Effector memory CD4-positive, alpha-beta T cell (primary cell): ENCODE results near the gene CDH23.

Source experiments
- DNase-seq, 3 donors: peaks; one replicate each; pipeline ENCODE4 v3.0.0-alpha.2; 2020
- H3K27ac ChIP-seq: 2 replicates; pipeline ENCODE4 v1.7.0; 2013; ENCODE audit warnings: mild to moderate bottlenecking, low read length, moderate library complexity; ENCODE audit not compliant: insufficient read depth, poor library complexity, severe bottlenecking
- H3K27me3 ChIP-seq: replicated peaks from 2 replicates; pipeline ENCODE4 v1.7.0; 2013; ENCODE audit warnings: mild to moderate bottlenecking, low read length; ENCODE audit not compliant: insufficient read depth, control insufficient read depth, poor library complexity, severe bottlenecking
- H3K36me3 ChIP-seq: 2 replicates; pipeline ENCODE4 v1.7.0; 2013; ENCODE audit warnings: mild to moderate bottlenecking, low read length, moderate library complexity; ENCODE audit not compliant: control insufficient read depth, insufficient read depth
- H3K4me1 ChIP-seq: 2 replicates; pipeline ENCODE4 v1.7.0; 2013; ENCODE audit warnings: low read length, mild to moderate bottlenecking; ENCODE audit not compliant: control insufficient read depth, insufficient read depth, poor library complexity, severe bottlenecking
- H3K4me3 ChIP-seq: 2 replicates; pipeline ENCODE4 v1.7.0; 2013; ENCODE audit warnings: low read length, low read depth, mild to moderate bottlenecking; ENCODE audit not compliant: insufficient read depth, poor library complexity, severe bottlenecking
- H3K9me3 ChIP-seq: 2 replicates; pipeline ENCODE4 v1.7.0; 2013; ENCODE audit warnings: mild to moderate bottlenecking, low read length, moderate library complexity; ENCODE audit not compliant: control insufficient read depth

CDH23 gene

GRCh38 chr10:71562904-71563303 lies 166.2 kb downstream of the CDH23 start:
- Histone ChIP-seq H3K4me3 (no peak overlapping the region), H3K27me3 (no peaks in the 10 kb centered on the region), H3K9me3 (no peaks in the 10 kb centered on the region), H3K36me3 (no peaks in the 10 kb centered on the region), H3K4me1 (no peaks in the 10 kb centered on the region), H3K27ac (no peak overlapping the region)
- no peak for DNase-seq

- no peak for DNase-seq
- no peaks in the 10 kb centered on the region for H3K27me3 ChIP-seq
- H3K4me1 ChIP-seq, result no peaks in the 10 kb centered on the region
Observed at GRCh38 chr10:71564194-71564820, 167.6 kb downstream of the CDH23 start.

GRCh38 chr10:71565284-71566000 lies 168.7 kb downstream of the CDH23 start:
- no peaks in the 10 kb centered on the region for H3K4me1 ChIP-seq
- no peak overlapping the region for H3K4me3 ChIP-seq
- no peaks in the 10 kb centered on the region for H3K27me3 ChIP-seq
- no peak overlapping the region for H3K27ac ChIP-seq
- H3K9me3 ChIP-seq, result no peaks in the 10 kb centered on the region
- DNase-seq, result no peak
- no peaks in the 10 kb centered on the region for H3K36me3 ChIP-seq

More at GRCh38 chr10:71564194-71564820, 167.6 kb downstream of the CDH23 start:
- H3K9me3 ChIP-seq, result no peaks in the 10 kb centered on the region
- no peak overlapping the region for H3K4me3 ChIP-seq
- no peaks in the 10 kb centered on the region for H3K36me3 ChIP-seq
- no peak overlapping the region for H3K27ac ChIP-seq

- no peak for DNase-seq
- H3K4me3 ChIP-seq, result no peak overlapping the region
- no peaks in the 10 kb centered on the region for H3K27me3 ChIP-seq
- H3K36me3 ChIP-seq, result no peaks in the 10 kb centered on the region
- no peaks in the 10 kb centered on the region for H3K4me1 ChIP-seq
- H3K27ac ChIP-seq, result no peak overlapping the region
- H3K9me3 ChIP-seq, result no peaks in the 10 kb centered on the region
Observed at GRCh38 chr10:71567006-71567405, 170.3 kb downstream of the CDH23 start.

- Histone ChIP-seq H3K4me1 (no peaks in the 10 kb centered on the region), H3K27me3 (no peaks in the 10 kb centered on the region), H3K36me3 (no peaks in the 10 kb centered on the region), H3K4me3 (no peak overlapping the region), H3K9me3 (no peaks in the 10 kb centered on the region), H3K27ac (no peak overlapping the region)
- DNase-seq, result no peak
Observed at GRCh38 chr10:71568896-71569492, 172.3 kb downstream of the CDH23 start.

GRCh38 chr10:71569775-71570588 lies 173.3 kb downstream of the CDH23 start:
- Histone ChIP-seq H3K27me3 (no peaks in the 10 kb centered on the region), H3K27ac (no peak overlapping the region), H3K4me1 (no peaks in the 10 kb centered on the region), H3K9me3 (no peaks in the 10 kb centered on the region), H3K36me3 (no peaks in the 10 kb centered on the region), H3K4me3 (no peak overlapping the region)
- peak; percentile 44 to 66 (median 52) for DNase-seq

- Histone ChIP-seq H3K4me1 (no peaks in the 10 kb centered on the region), H3K4me3 (no peak overlapping the region), H3K27ac (no peak overlapping the region), H3K36me3 (no peaks in the 10 kb centered on the region), H3K27me3 (no peaks in the 10 kb centered on the region), H3K9me3 (no peaks in the 10 kb centered on the region)
- DNase-seq, result no peak
Observed at GRCh38 chr10:71571460-71572175, 174.9 kb downstream of the CDH23 start.

- Histone ChIP-seq H3K36me3 (no peaks in the 10 kb centered on the region), H3K4me1 (no peaks in the 10 kb centered on the region), H3K9me3 (no peaks in the 10 kb centered on the region), H3K4me3 (no peak overlapping the region), H3K27ac (no peak overlapping the region), H3K27me3 (no peaks in the 10 kb centered on the region)
- DNase-seq, result no peak
Observed at GRCh38 chr10:71572962-71573361, 176.2 kb downstream of the CDH23 start.

- no peaks in the 10 kb centered on the region for H3K9me3 ChIP-seq
- no peak overlapping the region for H3K27ac ChIP-seq
- H3K27me3 ChIP-seq, result no peaks in the 10 kb centered on the region
- no peak overlapping the region for H3K4me3 ChIP-seq
- DNase-seq, result no peak
- no peaks in the 10 kb centered on the region for H3K4me1 ChIP-seq
- H3K36me3 ChIP-seq, result no peaks in the 10 kb centered on the region
Observed at GRCh38 chr10:71573562-71574518, 177.1 kb downstream of the CDH23 start.
